SU-DHL-6 (cell line): ENCODE results near the gene TBL3.
"Not testable (repeated sequence)": the region's sequence is repeated elsewhere in the genome, so short reads cannot be mapped to it uniquely, and the experiment has no call there.

Experiments used
- H2AFZ ChIP-seq: fragments of 200-600 bp; sonication (generic); 2 replicates; pipeline ENCODE4 v1.6.1; 2014; ENCODE audit warnings: low read depth, mild to moderate bottlenecking, moderate library complexity, mixed read lengths, antibody characterized with exemption, low read length; ENCODE audit not compliant: severe bottlenecking
- H3F3A ChIP-seq: fragments of 200-600 bp; shearing (Covaris generic); 2 replicates; pipeline ENCODE4 v1.6.0; 2016; ENCODE audit warnings: antibody characterized with exemption, mild to moderate bottlenecking; ENCODE audit not compliant: insufficient read depth
- H3K27ac ChIP-seq: fragments of 200-600 bp; sonication (generic); 2 replicates; pipeline ENCODE4 v1.5.1; 2016; ENCODE audit warnings: low read depth, mild to moderate bottlenecking, low read length, moderate library complexity, mixed read lengths
- H3K27me3 ChIP-seq: fragments of 200-600 bp; sonication (generic), shearing (Covaris generic); 2 replicates; pipeline ENCODE4 v1.6.0; 2014; ENCODE audit warnings: mild to moderate bottlenecking, low read length
- H3K36me3 ChIP-seq: fragments of 200-600 bp; sonication (generic); 2 replicates; pipeline ENCODE4 v1.6.1; 2014; ENCODE audit warnings: mild to moderate bottlenecking, low read length, mixed read lengths
- H3K4me2 ChIP-seq: fragments of 300-600, 200-600 bp; shearing (Covaris generic), sonication (generic); 2 replicates; pipeline ENCODE4 v1.6.0; 2014; ENCODE audit warnings: low read length, low read depth, mild to moderate bottlenecking; ENCODE audit not compliant: poor library complexity, severe bottlenecking
- H3K4me3 ChIP-seq: fragments of 200-600 bp; sonication (generic); 2 replicates; pipeline ENCODE4 v1.5.1; 2014; ENCODE audit warnings: antibody characterized with exemption, low read length, mild to moderate bottlenecking, mixed read lengths; ENCODE audit not compliant: insufficient read depth, poor library complexity, severe bottlenecking
- H3K79me2 ChIP-seq: fragments of 200-600 bp; sonication (generic); 2 replicates; pipeline ENCODE4 v1.6.1; 2014; ENCODE audit warnings: mild to moderate bottlenecking, low read length, moderate library complexity; ENCODE audit not compliant: insufficient read depth
- H3K9ac ChIP-seq: fragments of 200-600 bp; sonication (generic); 2 replicates; pipeline ENCODE4 v1.7.0; 2014; ENCODE audit warnings: mild to moderate bottlenecking, low read length
- H3K9me2 ChIP-seq: fragments of 200-600 bp; sonication (generic); replicated peaks from 2 replicates; pipeline ENCODE4 v1.6.1; 2014; ENCODE audit warnings: low read length; ENCODE audit not compliant: insufficient read depth
- H3K9me3 ChIP-seq: fragments of 200-600 bp; sonication (generic); 2 replicates; pipeline ENCODE4 v1.6.1; 2014; ENCODE audit warnings: low read length, mixed read lengths; ENCODE audit not compliant: insufficient read depth
- H4K20me1 ChIP-seq: fragments of 200-600 bp; sonication (generic); 2 replicates; pipeline ENCODE4 v1.6.1; 2014; ENCODE audit warnings: low read depth, mild to moderate bottlenecking, antibody characterized with exemption, low read length, moderate library complexity, mixed read lengths
- CTCF ChIP-seq: fragments of 200-600 bp; sonication (generic); IDR thresholded peaks from one replicate; pipeline ENCODE4 v1.5.1; 2017; ENCODE audit warnings: antibody characterized with exemption, mild to moderate bottlenecking, low read length, moderate library complexity; ENCODE audit not compliant: insufficient read depth, poor library complexity, severe bottlenecking
- EZH2phosphoT487 ChIP-seq: fragments of 200-600 bp; sonication (generic), shearing (Covaris generic); conservative IDR thresholded peaks from 2 replicates; pipeline ENCODE4 v1.6.1; 2018; ENCODE audit warnings: mild to moderate bottlenecking, antibody characterized with exemption, low read length, moderate library complexity, mixed read lengths

The TBL3 gene

GRCh38 chr16:1936945-1937479, 34.8 kb upstream of the TBL3 start:
- H3K27me3 ChIP-seq, result no peaks in the 10 kb centered on the region
- no peak overlapping the region for H3K27ac ChIP-seq
- no peak overlapping the region for H3K4me3 ChIP-seq
- no peak overlapping the region for H3K9ac ChIP-seq
- no peaks in the 10 kb centered on the region for H3K9me3 ChIP-seq
- H2AFZ ChIP-seq, result no peak overlapping the region
- H3K4me2 ChIP-seq, result no peak overlapping the region
- H3K36me3 ChIP-seq, result no peaks in the 10 kb centered on the region
- no peak for TF ChIP-seq CTCF
- TF ChIP-seq EZH2phosphoT487, result no peak
- H3K79me2 ChIP-seq, result no peaks in the 10 kb centered on the region
- no peaks in the 10 kb centered on the region for H3K9me2 ChIP-seq
- no peaks in the 10 kb centered on the region for H3F3A ChIP-seq
- H4K20me1 ChIP-seq, result no peaks in the 10 kb centered on the region

DNA sequence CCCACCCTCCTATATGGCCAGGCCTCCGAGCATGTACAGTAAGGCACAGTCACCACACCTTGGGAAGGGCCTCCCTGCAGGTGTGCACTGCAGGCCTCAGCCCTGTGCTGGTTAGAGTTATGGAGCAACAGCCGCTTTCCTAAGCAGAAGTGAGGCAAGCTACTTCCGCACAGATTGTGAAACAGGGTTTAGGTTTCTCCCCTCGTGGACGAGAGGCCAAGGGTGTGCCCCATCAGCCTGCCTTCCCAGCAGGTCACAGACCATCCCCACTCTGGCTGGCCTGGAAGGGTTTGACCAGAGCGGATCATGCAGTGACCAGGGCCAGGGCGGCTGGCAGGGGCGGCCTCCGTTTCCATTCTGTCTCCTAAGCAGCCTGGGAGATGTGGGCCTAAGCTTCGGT, 33.5 kb upstream of the TBL3 start:
- Histone ChIP-seq H3K9ac (no peak overlapping the region), H3K4me2 (no peak overlapping the region), H3K9me3 (no peaks in the 10 kb centered on the region), H2AFZ (no peak overlapping the region), H3K79me2 (no peaks in the 10 kb centered on the region), H3K36me3 (no peaks in the 10 kb centered on the region), H3K27me3 (no peaks in the 10 kb centered on the region), H3K27ac (no peak overlapping the region), H4K20me1 (no peaks in the 10 kb centered on the region), H3F3A (no peaks in the 10 kb centered on the region), H3K9me2 (no peaks in the 10 kb centered on the region), H3K4me3 (no peak overlapping the region)
- TF ChIP-seq CTCF (no peak), EZH2phosphoT487 (no peak)

GRCh38 chr16:1938910-1939309, 32.9 kb upstream of the TBL3 start:
- Histone ChIP-seq H3K9me2 (no peaks in the 10 kb centered on the region), H3K4me2 (no peak overlapping the region), H4K20me1 (no peaks in the 10 kb centered on the region), H3K27ac (no peak overlapping the region), H3K36me3 (no peaks in the 10 kb centered on the region), H3K4me3 (no peak overlapping the region), H3K9ac (no peak overlapping the region), H3K79me2 (no peaks in the 10 kb centered on the region), H2AFZ (no peak overlapping the region), H3K9me3 (no peaks in the 10 kb centered on the region), H3K27me3 (no peaks in the 10 kb centered on the region), H3F3A (no peaks in the 10 kb centered on the region)
- TF ChIP-seq CTCF, result no peak
- TF ChIP-seq EZH2phosphoT487, result no peak

- H3K4me3 ChIP-seq, H4K20me1 ChIP-seq, H3K27ac ChIP-seq, H3K9me2 ChIP-seq, H2AFZ ChIP-seq, H3K79me2 ChIP-seq, H3K4me2 ChIP-seq, H3K9me3 ChIP-seq, H3K27me3 ChIP-seq, H3F3A ChIP-seq, H3K9ac ChIP-seq, H3K36me3 ChIP-seq: not testable (repeated sequence)
Measured at GRCh38 chr16:1939833-1940232, 32.0 kb upstream of the TBL3 start.
